SK-N-SH (cell line): Measurements from ENCODE around the gene KLHL17. TPM values are rescaled to one million over a fixed set of nuclear protein-coding genes. Genes with fewer than 3 reads are reported as not detected.

ENCODE experiments used
- CTCF ChIA-PET: fragments of 300-600, 350-600 bp; formaldehyde crosslinking; extraction: SDS; loops from one replicate; lab custom pipeline; 2021; lab: Yijun Ruan, JAX
- POLR2A ChIA-PET: fragments of 350-600 bp; sonication (Branson Sonifier 250); formaldehyde crosslinking; extraction: SDS; loops from one replicate; lab custom pipeline; 2020; ENCODE audit warnings: antibody characterized with exemption, inconsistent platforms; lab: Yijun Ruan, JAX
- DNase-seq: peaks from one replicate; pipeline ENCODE4 v3.0.0; 2012
- H2AFZ ChIP-seq: fragments of 200-600 bp; sonication (generic); 2 replicates; pipeline ENCODE4 v1.8.1; 2016; ENCODE audit warnings: antibody characterized with exemption, mild to moderate bottlenecking, low read depth
- H3F3A ChIP-seq: fragments of 200-600 bp; sonication (generic); replicated peaks from 2 replicates; pipeline ENCODE3; 2016; ENCODE audit warnings: antibody characterized with exemption, mild to moderate bottlenecking; ENCODE audit not compliant: insufficient read depth
- H3K27ac ChIP-seq, 2 experiments: fragments of 200-500 bp in 1 of 2; fragments of 200-600 bp in 1 of 2; sonication (Bioruptor generic) in 1 of 2; sonication (generic), shearing (Covaris generic) in 1 of 2; 2 replicates each; pipeline versions ENCODE4 v1.5.1 to v1.6.1; 2014 to 2016; ENCODE audit warnings: low read depth in 2 of 2, inconsistent platforms in 1 of 2, low read length in 1 of 2, mild to moderate bottlenecking in 1 of 2, mixed read lengths in 1 of 2
- H3K27me3 ChIP-seq: fragments of 200-600 bp; sonication (generic), shearing (Covaris generic); 2 replicates; pipeline ENCODE4 v1.6.1; 2016; ENCODE audit warnings: mixed run types; ENCODE audit not compliant: insufficient read depth
- H3K36me3 ChIP-seq, 2 experiments: fragments of 200-500 bp in 1 of 2; fragments of 200-600 bp in 1 of 2; sonication (Bioruptor generic) in 1 of 2; sonication (generic) in 1 of 2; replicated peaks in 1 of 2; 2 replicates each; pipeline versions ENCODE3 to v1.5.1; 2014 to 2016; ENCODE audit warnings: low read length in 1 of 2, mild to moderate bottlenecking in 1 of 2; ENCODE audit not compliant: insufficient read depth in 2 of 2, control insufficient read depth in 1 of 2
- H3K4me1 ChIP-seq, 2 experiments: fragments of 200-500 bp in 1 of 2; fragments of 200-600 bp in 1 of 2; sonication (Bioruptor generic) in 1 of 2; sonication (generic), shearing (Covaris generic) in 1 of 2; 2 replicates each; pipeline versions ENCODE4 v1.5.1 to v1.6.1; 2014 to 2016; ENCODE audit warnings: low read depth in 1 of 2, low read length in 1 of 2, mixed run types in 1 of 2; ENCODE audit not compliant: insufficient read depth in 2 of 2, control insufficient read depth in 1 of 2
- H3K4me2 ChIP-seq: fragments of 200-600 bp; sonication (generic), shearing (Covaris generic); 2 replicates; pipeline ENCODE4 v1.6.1; 2017; ENCODE audit warnings: mixed run types
- H3K4me3 ChIP-seq, 2 experiments: fragments of 200-500 bp in 1 of 2; fragments of 200-600 bp in 1 of 2; sonication (Bioruptor generic) in 1 of 2; sonication (generic), shearing (Covaris generic) in 1 of 2; 2 replicates each; pipeline versions ENCODE4 v1.5.1 to v1.8.1; 2014 to 2016; ENCODE audit warnings: low read depth in 2 of 2, inconsistent platforms in 1 of 2, low read length in 1 of 2, mild to moderate bottlenecking in 1 of 2, mixed read lengths in 1 of 2, moderate library complexity in 1 of 2
- H3K79me2 ChIP-seq: fragments of 200-600 bp; sonication (generic); 2 replicates; pipeline ENCODE4 v1.8.1; 2017; ENCODE audit warnings: mild to moderate bottlenecking; ENCODE audit not compliant: insufficient read depth
- H3K9ac ChIP-seq: fragments of 200-600 bp; sonication (generic); 2 replicates; pipeline ENCODE4 v1.6.1; 2017; ENCODE audit warnings: mixed run types
- H3K9me2 ChIP-seq: fragments of 200-600 bp; sonication (generic); 2 replicates; pipeline ENCODE4 v1.6.1; 2017; ENCODE audit warnings: mixed run types
- H3K9me3 ChIP-seq: fragments of 200-600 bp; sonication (generic); 2 replicates; pipeline ENCODE4 v1.6.1; 2017; ENCODE audit warnings: mixed run types, mild to moderate bottlenecking, moderate library complexity
- H4K20me1 ChIP-seq: fragments of 200-600 bp; sonication (generic); 2 replicates; pipeline ENCODE4 v1.6.1; 2017; ENCODE audit warnings: mild to moderate bottlenecking, mixed run types; ENCODE audit not compliant: insufficient read depth
- CHD2 ChIP-seq: fragments of 150-350 bp; IDR thresholded peaks from 2 replicates; pipeline ENCODE4 v1.6.1; 2018; ENCODE audit warnings: low read length; ENCODE audit not compliant: partially characterized antibody
- CTCF ChIP-seq: fragments of 200-600 bp; sonication (generic); IDR thresholded peaks from 2 replicates; pipeline ENCODE4 v1.6.1; 2017; ENCODE audit warnings: antibody characterized with exemption, mild to moderate bottlenecking, moderate library complexity
- EP300 ChIP-seq, 2 experiments: IDR thresholded peaks; 2 replicates each; pipeline versions ENCODE4 v1.4.0 to v1.6.1; 2012; ENCODE audit warnings: borderline replicate concordance in 1 of 2, low read depth in 1 of 2, low read length in 1 of 2
- EZH2phosphoT487 ChIP-seq: fragments of 200-600 bp; sonication (generic); IDR thresholded peaks from 2 replicates; pipeline ENCODE4 v1.6.1; 2017; ENCODE audit warnings: low read depth, mixed run types, mild to moderate bottlenecking, antibody characterized with exemption, moderate library complexity, borderline replicate concordance
- FOXJ3 ChIP-seq: sonication (generic); formaldehyde crosslinking; IDR thresholded peaks from 2 replicates; pipeline ENCODE4 v1.5.1; 2020; ENCODE audit warnings: mild to moderate bottlenecking, missing genetic modification reagents
- IRF3 ChIP-seq: fragments of 150-350 bp; IDR thresholded peaks from 2 replicates; pipeline ENCODE4 v1.6.1; 2016; ENCODE audit warnings: mild to moderate bottlenecking, low read depth, low read length
- JUND ChIP-seq: IDR thresholded peaks from 2 replicates; pipeline ENCODE4 v1.4.0; 2012
- MEF2A ChIP-seq: IDR thresholded peaks from 2 replicates; pipeline ENCODE4 v1.4.0; 2012; ENCODE audit warnings: low read depth, borderline replicate concordance
- POLR2AphosphoS5 ChIP-seq: IDR thresholded peaks from 2 replicates; pipeline ENCODE4 v1.6.1; 2012; ENCODE audit warnings: low read depth, low read length
- RFX5 ChIP-seq: IDR thresholded peaks from 2 replicates; pipeline ENCODE4 v1.6.1; 2012; ENCODE audit warnings: mild to moderate bottlenecking, improper control_type of control experiment, low read length
- RXRA ChIP-seq: IDR thresholded peaks from 2 replicates; pipeline ENCODE4 v1.4.0; 2012; ENCODE audit warnings: low read depth, mild to moderate bottlenecking, borderline replicate concordance
- SMC3 ChIP-seq: IDR thresholded peaks from 2 replicates; pipeline ENCODE4 v1.6.1; 2012; ENCODE audit warnings: low read depth, low read length, improper control_type of control experiment
- TAF1 ChIP-seq: IDR thresholded peaks from 2 replicates; pipeline ENCODE4 v1.6.1; 2012; ENCODE audit warnings: low read depth, mild to moderate bottlenecking, low read length, moderate library complexity, borderline replicate concordance
- YY1 ChIP-seq: IDR thresholded peaks from 2 replicates; pipeline ENCODE4 v1.4.0; 2012; ENCODE audit warnings: low read depth, mild to moderate bottlenecking
- WGBS: methylation state at CpG from one replicate; pipeline ENCODE4 v1.1.6; 2017; ENCODE audit warnings: low lambda C conversion rate; 5-methylcytosine and 5-hydroxymethylcytosine counted together
- polyA plus RNA-seq, 3 experiments: library from polyadenylated mRNA; depleted of rRNA; stranded (reverse); fragments of >200 nt; gene quantifications; 2 replicates each; pipeline ENCODE4 v1.2.3, GENCODE V29; 2012
- TF ChIP-seq, protein P1 (sequence below): IDR thresholded peaks from 2 replicates; pipeline ENCODE4; 2012

The KLHL17 gene
- polyA plus RNA-seq, 1 of the 3 experiments (the other 2 are of a cell fraction) = 27.3 TPM

DNA sequence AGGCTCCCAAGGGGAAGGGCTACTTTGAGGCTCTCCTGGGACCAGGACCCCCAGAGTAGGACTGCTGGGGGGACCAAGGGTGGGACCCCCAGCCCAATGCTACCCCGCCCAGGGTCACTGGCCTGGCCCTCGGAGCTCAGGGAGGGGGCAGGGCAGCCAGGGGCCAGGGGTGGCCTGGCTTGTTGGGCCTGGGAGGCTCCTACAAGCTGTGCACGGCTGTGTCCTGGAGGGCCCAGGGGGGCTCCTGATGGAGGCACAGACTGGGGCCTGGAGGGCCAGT lies 37.3 kb downstream of the KLHL17 start:
- Histone ChIP-seq H3K27ac (no peak overlapping the region), H3K4me3 (no peak overlapping the region), H3K4me1 (peaks cover 0 to 11% of the 10 kb centered on the region in 2 experiments; a peak in 1 of 4 replicates), H3K79me2 (no peaks in the 10 kb centered on the region), H3K9me3 (no peaks in the 10 kb centered on the region), H3K4me2 (no peak overlapping the region), H2AFZ (no peak overlapping the region), H4K20me1 (no peaks in the 10 kb centered on the region), H3K9me2 (no peaks in the 10 kb centered on the region), H3K36me3 (no peaks in the 10 kb centered on the region), H3F3A (no peaks in the 10 kb centered on the region), H3K9ac (no peak overlapping the region), H3K27me3 (peaks cover 12% of the 10 kb centered on the region; the same call in 1 of the 2 replicates)
- DNase-seq = no peak
- POLR2A ChIA-PET = no interaction called here
- TF ChIP-seq YY1 (no peak), MEF2A (no peak), RXRA (no peak), RFX5 (no peak), JUND (no peak), CHD2 (no peak), IRF3 (no peak), CTCF (no peak), EP300 (IDR thresholded peaks at IDR 0.05; ENCODE audit: borderline replicate concordance in 1 of 2, low read depth in 1 of 2, low read length in 1 of 2) (no peak), EZH2phosphoT487 (no peak), SMC3 (no peak), POLR2AphosphoS5 (no peak), TAF1 (no peak), FOXJ3 (CRISPR knock-in tag) (no peak)
- TF ChIP-seq, protein P1, sequence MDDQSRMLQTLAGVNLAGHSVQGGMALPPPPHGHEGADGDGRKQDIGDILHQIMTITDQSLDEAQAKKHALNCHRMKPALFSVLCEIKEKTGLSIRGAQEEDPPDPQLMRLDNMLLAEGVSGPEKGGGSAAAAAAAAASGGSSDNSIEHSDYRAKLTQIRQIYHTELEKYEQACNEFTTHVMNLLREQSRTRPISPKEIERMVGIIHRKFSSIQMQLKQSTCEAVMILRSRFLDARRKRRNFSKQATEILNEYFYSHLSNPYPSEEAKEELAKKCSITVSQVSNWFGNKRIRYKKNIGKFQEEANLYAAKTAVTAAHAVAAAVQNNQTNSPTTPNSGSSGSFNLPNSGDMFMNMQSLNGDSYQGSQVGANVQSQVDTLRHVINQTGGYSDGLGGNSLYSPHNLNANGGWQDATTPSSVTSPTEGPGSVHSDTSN = no peak
- CTCF ChIA-PET = interaction anchor here (0.6 to 13.2 kb wide), 7 partner anchors 8 to 92 kb away, joined by 3 to 246 read pairs (median 4); partner anchors contain the start of gene PERM1
- WGBS = no CpG with 5 or more reads among the region's 3 CpGs
